Fibroblast of villous mesenchyme (primary cell): ENCODE results near the gene HIF1A. TPM values are rescaled to one million over a fixed set of nuclear protein-coding genes. Genes with fewer than 3 reads are reported as not detected.

ENCODE experiments used
- DNase-seq: peaks from one replicate; pipeline ENCODE4 v3.0.0-alpha.2; 2010; ENCODE audit warnings: low read depth
- H3K4me3 ChIP-seq: 2 replicates; pipeline ENCODE4 v1.5.1; 2011; ENCODE audit warnings: low read depth, mild to moderate bottlenecking, low read length
- CTCF ChIP-seq: IDR thresholded peaks from 2 replicates; pipeline ENCODE4 v1.5.1; 2012; ENCODE audit warnings: low read depth, mild to moderate bottlenecking, low read length; ENCODE audit not compliant: insufficient read depth
- total RNA-seq: library from RNA; depleted of rRNA; stranded (reverse); fragments of >200 nt; gene quantifications from 2 replicates; pipeline ENCODE4 v1.2.3, GENCODE V29; 2012

HIF1A gene
- total RNA-seq, 1 donor = 671 TPM

DNA sequence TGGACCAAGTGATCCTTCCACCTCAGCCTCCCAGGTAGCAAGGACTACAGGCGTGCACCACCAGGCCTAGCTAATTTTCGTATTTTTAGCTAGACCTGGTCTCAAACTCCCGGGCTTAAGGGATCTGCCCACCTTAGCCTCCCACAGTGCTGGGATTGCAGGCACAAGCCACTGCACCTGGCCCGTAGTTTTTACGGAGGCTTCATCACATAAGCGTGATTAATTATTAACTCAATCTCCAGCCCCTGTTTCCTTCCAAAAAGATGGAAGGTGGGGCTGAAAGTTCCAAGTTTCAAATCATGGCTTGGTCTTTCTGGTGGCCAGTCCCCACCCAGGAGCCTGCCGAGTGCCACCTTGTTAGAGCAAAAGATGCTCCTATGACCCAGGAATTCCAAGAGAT is 22.5 kb upstream of the HIF1A start:
- no peak for TF ChIP-seq CTCF
- no peak overlapping the region for H3K4me3 ChIP-seq
- no peak for DNase-seq

DNA sequence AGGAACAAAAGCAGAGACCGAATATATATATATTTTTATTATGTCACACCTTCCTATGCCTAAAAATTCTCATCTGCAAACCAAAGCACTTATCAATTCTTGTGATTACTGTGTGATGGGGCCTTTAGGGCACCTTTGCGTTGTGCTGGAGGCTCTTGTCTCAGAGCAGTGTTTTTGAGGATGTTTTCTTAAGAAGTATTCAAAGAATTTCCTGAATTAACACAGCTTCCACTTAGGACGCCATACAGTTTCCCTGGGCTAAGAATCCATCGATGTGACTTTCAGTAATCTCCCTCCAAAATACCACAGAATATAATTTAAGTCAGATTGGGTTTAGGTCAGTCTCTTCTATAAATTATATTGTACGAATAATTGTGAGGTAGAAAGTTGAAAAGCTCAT is 22.0 kb upstream of the HIF1A start:
- TF ChIP-seq CTCF = no peak
- no peak overlapping the region for H3K4me3 ChIP-seq
- DNase-seq = no peak

DNA sequence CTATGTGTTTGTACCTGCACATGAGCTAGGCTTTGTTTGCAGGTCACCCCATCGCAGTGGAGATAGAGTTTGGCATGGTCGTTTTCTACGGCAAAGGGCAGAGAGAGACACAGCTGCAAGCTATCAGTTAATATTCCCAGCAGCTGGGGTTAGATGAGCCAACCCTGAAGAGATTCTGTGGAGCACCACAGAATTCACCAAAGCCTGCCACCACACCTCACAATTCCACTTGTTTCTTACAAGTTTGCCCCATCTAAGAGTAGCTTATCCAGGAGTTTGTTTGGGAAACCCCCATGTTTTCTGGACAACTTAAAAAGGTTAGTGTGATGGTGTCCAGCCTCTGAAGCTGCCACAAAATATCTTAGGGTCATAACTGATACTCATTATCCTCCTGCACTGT is 20.0 kb upstream of the HIF1A start:
- no peak for DNase-seq
- no peak for TF ChIP-seq CTCF
- no peak overlapping the region for H3K4me3 ChIP-seq

DNA sequence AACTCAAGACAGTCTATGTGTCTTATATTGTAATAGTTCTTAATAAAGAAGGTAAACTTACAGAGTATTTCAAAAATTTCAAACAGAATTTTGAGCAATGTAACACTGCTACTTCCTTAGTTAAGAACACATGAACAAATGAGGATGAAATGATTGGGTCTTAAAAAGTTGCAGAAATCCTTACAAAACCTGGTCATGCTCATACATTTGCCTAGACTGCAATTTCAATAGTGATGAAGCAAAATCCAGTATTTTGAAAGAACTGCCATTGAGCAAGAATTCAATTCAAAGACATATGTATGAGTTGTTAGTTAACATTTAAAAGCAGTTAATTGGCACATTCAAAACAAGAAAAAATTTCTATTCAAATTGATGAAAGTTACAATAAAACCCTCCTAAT is 17.8 kb upstream of the HIF1A start:
- TF ChIP-seq CTCF = no peak

GRCh38 chr14:61678975-61679374 is 16.3 kb upstream of the HIF1A start:
- H3K4me3 ChIP-seq = no peak overlapping the region
- DNase-seq = no peak
- no peak for TF ChIP-seq CTCF

More for the DNA sequence above, 17.8 kb upstream of the HIF1A start:
- DNase-seq = no peak
- H3K4me3 ChIP-seq = no peak overlapping the region

DNA sequence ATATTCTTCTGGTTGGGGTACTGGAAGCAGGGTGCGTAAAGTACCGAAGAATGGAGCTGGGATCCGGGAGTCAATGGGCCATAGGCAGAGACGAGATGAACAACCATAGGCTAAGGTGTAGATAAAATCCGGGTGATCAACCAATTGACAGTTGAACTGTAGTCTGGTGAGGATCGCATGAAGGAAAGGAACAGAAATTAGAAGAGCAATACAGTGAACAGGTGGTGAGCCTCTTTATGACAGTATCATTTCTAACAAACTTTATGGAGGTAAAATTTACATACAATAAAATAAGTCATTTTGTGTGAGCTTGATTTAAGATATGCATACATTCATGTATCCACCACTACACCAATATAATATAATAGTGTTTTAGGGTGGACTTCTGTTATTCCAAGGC is 13.9 kb upstream of the HIF1A start:
- TF ChIP-seq CTCF = no peak
- no peak for DNase-seq
- H3K4me3 ChIP-seq = no peak overlapping the region

DNA sequence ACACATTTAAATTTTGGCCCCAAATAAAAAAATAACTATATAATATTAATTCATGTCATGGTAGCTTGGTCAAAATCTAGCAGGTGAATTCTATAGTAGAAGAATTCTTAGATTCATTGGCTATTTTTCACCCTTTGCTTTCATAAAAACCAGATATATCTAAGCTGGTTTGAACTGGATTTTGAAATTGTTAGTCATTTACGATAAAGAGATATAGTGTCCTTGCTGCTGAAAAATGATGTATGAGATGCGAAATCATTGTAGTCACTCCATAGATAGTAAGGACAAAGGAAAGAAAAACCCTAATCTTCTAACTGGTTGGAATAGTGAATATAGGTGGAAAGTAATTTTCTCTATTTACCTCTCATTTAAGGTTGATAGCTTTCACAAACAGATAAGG is 12.2 kb upstream of the HIF1A start:
- no peak overlapping the region for H3K4me3 ChIP-seq
- DNase-seq = no peak
- TF ChIP-seq CTCF = no peak
